Measurements from ENCODE around the gene NTRK3. TPM values are rescaled to one million over a fixed set of nuclear protein-coding genes. Genes with fewer than 3 reads are reported as not detected.

NTRK3 gene
- total and polyA plus RNA-seq, 12 donors, result 0.45 to 5.6 (median 2.3) TPM

DNA sequence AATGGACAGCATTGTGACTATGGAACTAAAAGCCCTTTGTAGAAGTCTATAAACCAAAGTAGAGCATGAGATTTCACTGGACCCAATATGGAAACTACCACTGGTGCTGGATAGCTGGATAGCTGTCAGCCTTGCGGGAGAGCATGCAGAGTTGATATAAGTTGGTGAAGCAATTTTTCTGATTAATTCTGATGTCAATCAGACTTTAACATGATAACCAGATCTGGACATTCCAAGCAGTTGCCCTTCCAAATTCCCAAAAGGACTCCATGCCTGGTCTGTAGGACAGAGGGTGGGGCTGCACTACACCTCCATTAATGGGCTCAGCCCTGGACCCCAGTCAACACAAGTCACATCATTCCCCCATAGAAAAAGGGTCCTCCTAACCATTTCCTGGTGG is 437.8 kb downstream of the NTRK3 start:
- intact Hi-C loops (cut with DNase I), result loop anchor here in 2 of 10 donors (10.0 kb wide), 2 partner anchors 56 to 126 kb away; no protein-coding TSS in a partner anchor
- DNase-seq, result no peak
- Histone ChIP-seq H3K4me3 (no peak overlapping the region), H3K9me3 (no peaks in the 10 kb centered on the region), H3K27me3 (no peaks in the 10 kb centered on the region), H3K36me3 (no peaks in the 10 kb centered on the region), H3K27ac (no peak overlapping the region), H3K4me1 (no peaks in the 10 kb centered on the region)
- TF ChIP-seq, protein P1, sequence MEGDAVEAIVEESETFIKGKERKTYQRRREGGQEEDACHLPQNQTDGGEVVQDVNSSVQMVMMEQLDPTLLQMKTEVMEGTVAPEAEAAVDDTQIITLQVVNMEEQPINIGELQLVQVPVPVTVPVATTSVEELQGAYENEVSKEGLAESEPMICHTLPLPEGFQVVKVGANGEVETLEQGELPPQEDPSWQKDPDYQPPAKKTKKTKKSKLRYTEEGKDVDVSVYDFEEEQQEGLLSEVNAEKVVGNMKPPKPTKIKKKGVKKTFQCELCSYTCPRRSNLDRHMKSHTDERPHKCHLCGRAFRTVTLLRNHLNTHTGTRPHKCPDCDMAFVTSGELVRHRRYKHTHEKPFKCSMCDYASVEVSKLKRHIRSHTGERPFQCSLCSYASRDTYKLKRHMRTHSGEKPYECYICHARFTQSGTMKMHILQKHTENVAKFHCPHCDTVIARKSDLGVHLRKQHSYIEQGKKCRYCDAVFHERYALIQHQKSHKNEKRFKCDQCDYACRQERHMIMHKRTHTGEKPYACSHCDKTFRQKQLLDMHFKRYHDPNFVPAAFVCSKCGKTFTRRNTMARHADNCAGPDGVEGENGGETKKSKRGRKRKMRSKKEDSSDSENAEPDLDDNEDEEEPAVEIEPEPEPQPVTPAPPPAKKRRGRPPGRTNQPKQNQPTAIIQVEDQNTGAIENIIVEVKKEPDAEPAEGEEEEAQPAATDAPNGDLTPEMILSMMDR (IDR thresholded peaks at IDR 0.05), result no peak
- no peak for ATAC-seq
- 92 to 96% methylated on average over 1 of the region's 1 CpG for WGBS, 2 donors

DNA sequence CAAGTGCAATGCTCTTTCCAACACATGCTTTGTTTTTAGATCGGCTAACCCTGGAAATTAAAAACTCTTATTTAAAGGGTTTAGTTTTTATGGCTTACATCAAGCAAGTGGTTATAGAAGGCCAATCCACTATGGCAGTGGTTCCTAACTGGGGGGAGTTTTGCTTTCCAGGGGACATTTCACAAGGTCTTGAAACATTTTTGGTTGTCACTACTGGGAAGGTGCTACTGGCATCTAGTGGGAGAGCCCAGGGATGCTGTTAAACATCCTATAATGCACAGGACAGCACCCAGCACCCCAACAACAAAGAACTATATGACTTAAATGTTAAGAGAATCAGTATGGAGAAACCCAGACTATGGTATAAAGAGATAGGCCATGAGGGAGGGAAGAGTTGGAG is 439.0 kb downstream of the NTRK3 start:
- no peaks in the 10 kb centered on the region for H3K4me1 ChIP-seq
- TF ChIP-seq, protein P1 (IDR thresholded peaks at IDR 0.05), result no peak
- H3K27ac ChIP-seq, result no peak overlapping the region
- intact Hi-C loops (cut with DNase I), result loop anchor here in 2 of 10 donors (10.0 kb wide), 2 partner anchors 57 to 127 kb away; no protein-coding TSS in a partner anchor
- H3K4me3 ChIP-seq, result no peak overlapping the region
- WGBS, 2 donors, result 97 to 98% methylated on average over 1 of the region's 1 CpG
- no peaks in the 10 kb centered on the region for H3K9me3 ChIP-seq
- ATAC-seq (no peak), DNase-seq (no peak)
- no peaks in the 10 kb centered on the region for H3K36me3 ChIP-seq
- H3K27me3 ChIP-seq, result no peaks in the 10 kb centered on the region

DNA sequence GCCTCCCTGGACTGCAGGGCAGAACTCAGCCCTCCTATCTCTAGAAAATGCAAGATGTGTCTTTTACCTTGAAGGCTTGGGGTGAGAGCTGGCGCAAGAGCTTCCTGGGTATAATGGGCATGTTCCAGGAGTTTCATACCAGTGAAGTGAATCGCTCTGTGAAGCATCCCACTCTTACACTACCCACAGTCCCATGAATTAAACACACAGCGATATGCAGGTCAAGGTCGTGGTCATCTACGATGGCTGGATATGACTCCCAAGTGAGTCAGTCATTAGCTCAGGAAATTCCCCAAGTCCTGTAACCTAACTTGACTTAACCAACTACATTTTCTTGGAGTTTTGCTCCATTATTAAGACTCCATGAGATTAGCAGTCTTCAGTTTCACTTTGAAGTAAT is 439.7 kb downstream of the NTRK3 start:
- ATAC-seq (no peak), DNase-seq (no peak)
- no peaks in the 10 kb centered on the region for H3K27me3 ChIP-seq
- H3K27ac ChIP-seq, result no peak overlapping the region
- intact Hi-C loops (cut with DNase I), result loop anchor here in 2 of 10 donors (10.0 kb wide), 2 partner anchors 58 to 128 kb away; no protein-coding TSS in a partner anchor
- no peak overlapping the region for H3K4me3 ChIP-seq
- WGBS, 2 donors, result 80 to 83% methylated on average over 5 of the region's 5 CpGs
- no peaks in the 10 kb centered on the region for H3K36me3 ChIP-seq
- no peaks in the 10 kb centered on the region for H3K4me1 ChIP-seq
- TF ChIP-seq, protein P1 (IDR thresholded peaks at IDR 0.05), result no peak
- H3K9me3 ChIP-seq, result no peaks in the 10 kb centered on the region

DNA sequence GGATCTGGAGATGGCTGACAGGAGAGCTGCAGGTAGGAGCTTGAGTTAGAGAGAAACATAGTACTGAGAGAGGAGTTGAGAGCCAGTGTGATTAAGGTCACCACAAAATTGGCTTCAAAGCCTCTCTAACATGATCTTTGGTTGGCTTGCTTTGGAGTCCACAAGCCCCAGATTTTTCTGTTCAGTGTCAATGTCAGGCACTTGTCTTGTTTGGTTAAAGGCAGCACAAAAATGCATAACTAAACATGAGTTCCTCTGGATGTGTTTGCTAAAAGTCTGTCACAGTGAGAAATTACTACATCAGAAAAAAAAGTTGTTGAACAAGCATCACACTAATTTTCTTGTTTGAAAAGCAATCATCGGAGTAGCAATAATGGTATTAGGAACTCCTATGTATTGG is 440.5 kb downstream of the NTRK3 start:
- Histone ChIP-seq H3K27ac (no peak overlapping the region), H3K4me1 (no peaks in the 10 kb centered on the region), H3K36me3 (no peaks in the 10 kb centered on the region), H3K4me3 (no peak overlapping the region), H3K9me3 (no peaks in the 10 kb centered on the region), H3K27me3 (no peaks in the 10 kb centered on the region)
- WGBS, 2 donors, result 93 to 97% methylated on average over 1 of the region's 1 CpG
- ATAC-seq (no peak), DNase-seq (no peak)
- TF ChIP-seq, protein P1 (IDR thresholded peaks at IDR 0.05), result no peak
- intact Hi-C loops (cut with DNase I), result loop anchor here in 2 of 10 donors (10.0 kb wide), 2 partner anchors 59 to 129 kb away; no protein-coding TSS in a partner anchor

Other genes starting within 250 kb of the NTRK3 start
- 100 to 1,000 TPM in 2 of 10 donors, 10 to 100 TPM in 8; 63.4 to 108 (median 81.5) TPM for gene MRPL46, start 210.6 kb upstream of the NTRK3 start, total RNA-seq
- gene MRPL46, start 210.6 kb upstream of the NTRK3 start, polyA plus RNA-seq, result 10 to 100 TPM; 36.4 to 79.8 TPM
- 10 to 100 TPM; 53.3 to 72.6 (median 64.7) TPM for gene MRPS11, start 211.0 kb upstream of the NTRK3 start, total RNA-seq
- gene MRPS11, start 211.0 kb upstream of the NTRK3 start, polyA plus RNA-seq, result 10 to 100 TPM; 47.5 to 95.0 TPM